Measurements from ENCODE around the gene NDUFA11.

- no peak for TF ChIP-seq POLR2A (IDR thresholded peaks at IDR 0.05; ENCODE audit: low read depth, low read length)
- no peak for TF ChIP-seq TAF1 (IDR thresholded peaks at IDR 0.05; ENCODE audit: borderline replicate concordance, low read depth, low read length)
- no peak for TF ChIP-seq POLR2AphosphoS5 (IDR thresholded peaks at IDR 0.05; ENCODE audit: low read depth, low read length)
These were observed 29.9 kb upstream of the NDUFA11 start for GRCh38 chr19:5933391-5934068.

All from GM12892 (cell line).